Mesothelial cell of epicardium (in vitro differentiated cells): ENCODE results near the gene PTDSS2. TPM values are rescaled to one million over a fixed set of nuclear protein-coding genes. Genes with fewer than 3 reads are reported as not detected.

Source experiments
- DNase-seq, 2 experiments: peaks; one replicate each; pipeline ENCODE4 v3.0.0; 2021; ENCODE audit warnings: low spot score in 2 of 2; ENCODE audit not compliant: unreplicated experiment in 2 of 2
- H3K27ac Mint-ChIP-seq: 2 replicates; pipeline ENCODE4 v1.8.0; 2021; ENCODE audit warnings: mixed read lengths
- H3K27me3 Mint-ChIP-seq: 2 replicates; pipeline ENCODE4 v1.8.0; 2021; ENCODE audit warnings: low read depth, mixed read lengths
- H3K36me3 Mint-ChIP-seq: 2 replicates; pipeline ENCODE4 v1.8.0; 2021; ENCODE audit warnings: mixed read lengths
- H3K4me1 Mint-ChIP-seq: 2 replicates; pipeline ENCODE4 v1.8.0; 2021; ENCODE audit warnings: mixed read lengths
- H3K4me3 Mint-ChIP-seq: 2 replicates; pipeline ENCODE4 v1.8.0; 2021; ENCODE audit warnings: mild to moderate bottlenecking, moderate library complexity, mixed read lengths
- H3K9me3 Mint-ChIP-seq: 2 replicates; pipeline ENCODE4 v1.8.0; 2021; ENCODE audit warnings: mixed read lengths
- total RNA-seq: library from RNA; stranded (reverse); gene quantifications from 3 replicates; pipeline ENCODE4 v1.2.1, GENCODE V29; 2021
- TF ChIP-seq, protein P1 (sequence below): fragments of 200-600 bp; sonication (generic); IDR thresholded peaks from one replicate; pipeline ENCODE4 v1.5.0; 2021; ENCODE audit warnings: antibody characterized with exemption; ENCODE audit not compliant: unreplicated experiment

Gene PTDSS2
- total RNA-seq, 1 donor from 2014 or later = 49.7 TPM

DNA sequence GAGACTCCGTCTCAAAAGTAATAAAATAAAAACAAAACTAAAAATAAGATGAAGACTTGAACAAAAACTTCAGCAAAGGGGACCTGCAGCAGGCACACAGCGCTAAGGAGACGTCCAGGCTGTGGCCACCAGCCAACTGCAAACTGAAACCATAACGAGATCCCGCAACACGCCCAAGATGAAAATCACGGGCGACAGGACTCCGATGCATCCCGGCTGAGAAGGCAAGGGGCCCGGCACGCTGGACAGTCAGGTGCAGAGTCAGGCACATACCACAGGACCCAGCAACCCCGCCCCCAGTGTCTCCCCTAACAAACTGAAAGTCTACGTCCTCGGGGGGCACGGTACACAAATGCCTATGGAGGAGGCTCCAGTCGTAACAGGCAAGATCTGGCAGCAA, 76.1 kb downstream of the PTDSS2 start:
- H3K36me3 Mint-ChIP-seq = peaks cover 2% of the 10 kb centered on the region
- no peaks in the 10 kb centered on the region for H3K27me3 Mint-ChIP-seq
- TF ChIP-seq, protein P1, sequence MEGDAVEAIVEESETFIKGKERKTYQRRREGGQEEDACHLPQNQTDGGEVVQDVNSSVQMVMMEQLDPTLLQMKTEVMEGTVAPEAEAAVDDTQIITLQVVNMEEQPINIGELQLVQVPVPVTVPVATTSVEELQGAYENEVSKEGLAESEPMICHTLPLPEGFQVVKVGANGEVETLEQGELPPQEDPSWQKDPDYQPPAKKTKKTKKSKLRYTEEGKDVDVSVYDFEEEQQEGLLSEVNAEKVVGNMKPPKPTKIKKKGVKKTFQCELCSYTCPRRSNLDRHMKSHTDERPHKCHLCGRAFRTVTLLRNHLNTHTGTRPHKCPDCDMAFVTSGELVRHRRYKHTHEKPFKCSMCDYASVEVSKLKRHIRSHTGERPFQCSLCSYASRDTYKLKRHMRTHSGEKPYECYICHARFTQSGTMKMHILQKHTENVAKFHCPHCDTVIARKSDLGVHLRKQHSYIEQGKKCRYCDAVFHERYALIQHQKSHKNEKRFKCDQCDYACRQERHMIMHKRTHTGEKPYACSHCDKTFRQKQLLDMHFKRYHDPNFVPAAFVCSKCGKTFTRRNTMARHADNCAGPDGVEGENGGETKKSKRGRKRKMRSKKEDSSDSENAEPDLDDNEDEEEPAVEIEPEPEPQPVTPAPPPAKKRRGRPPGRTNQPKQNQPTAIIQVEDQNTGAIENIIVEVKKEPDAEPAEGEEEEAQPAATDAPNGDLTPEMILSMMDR = no peak
- no peak overlapping the region for H3K27ac Mint-ChIP-seq
- H3K4me1 Mint-ChIP-seq = no peaks in the 10 kb centered on the region
- no peak for DNase-seq
- H3K9me3 Mint-ChIP-seq = peaks cover 5% of the 10 kb centered on the region
- H3K4me3 Mint-ChIP-seq = no peak overlapping the region

DNA sequence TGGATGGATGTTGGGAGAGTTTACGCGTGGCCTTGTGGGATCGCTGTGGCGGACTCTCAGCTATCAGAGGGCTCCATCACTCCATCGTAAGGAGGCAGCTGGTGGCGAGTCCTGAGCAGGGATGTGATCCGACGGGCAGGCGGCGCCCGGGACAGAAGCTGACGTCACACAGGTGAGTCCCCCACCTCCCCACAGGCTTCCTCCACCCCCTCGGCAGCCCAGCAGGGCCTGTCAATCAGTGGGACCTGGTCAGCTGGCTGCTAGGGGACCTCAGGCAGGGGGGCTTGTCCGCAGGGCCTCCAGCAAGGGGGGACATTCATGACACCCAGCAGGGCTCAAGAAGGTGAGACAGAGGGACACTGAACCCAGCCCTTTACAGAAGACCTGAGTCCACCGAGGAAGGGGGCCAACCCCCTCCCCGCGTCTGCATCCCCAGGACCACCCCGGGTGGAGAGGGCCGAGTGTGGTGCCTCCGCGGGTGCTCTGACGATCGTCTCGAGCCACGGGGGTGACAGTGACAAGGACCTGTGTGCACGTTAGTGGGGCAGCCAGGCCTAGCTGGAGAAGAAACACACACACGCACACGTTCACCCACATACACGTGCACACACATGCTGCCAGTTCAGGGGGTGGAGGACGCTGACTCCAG, 78.2 kb downstream of the PTDSS2 start:
- Mint-ChIP-seq H3K4me3 (no peak overlapping the region), H3K36me3 (peaks cover 8% of the 10 kb centered on the region), H3K27me3 (no peaks in the 10 kb centered on the region), H3K27ac (no peak overlapping the region), H3K4me1 (no peaks in the 10 kb centered on the region), H3K9me3 (peaks cover 4% of the 10 kb centered on the region)
- TF ChIP-seq, protein P1 = no peak
- DNase-seq = no peak

DNA sequence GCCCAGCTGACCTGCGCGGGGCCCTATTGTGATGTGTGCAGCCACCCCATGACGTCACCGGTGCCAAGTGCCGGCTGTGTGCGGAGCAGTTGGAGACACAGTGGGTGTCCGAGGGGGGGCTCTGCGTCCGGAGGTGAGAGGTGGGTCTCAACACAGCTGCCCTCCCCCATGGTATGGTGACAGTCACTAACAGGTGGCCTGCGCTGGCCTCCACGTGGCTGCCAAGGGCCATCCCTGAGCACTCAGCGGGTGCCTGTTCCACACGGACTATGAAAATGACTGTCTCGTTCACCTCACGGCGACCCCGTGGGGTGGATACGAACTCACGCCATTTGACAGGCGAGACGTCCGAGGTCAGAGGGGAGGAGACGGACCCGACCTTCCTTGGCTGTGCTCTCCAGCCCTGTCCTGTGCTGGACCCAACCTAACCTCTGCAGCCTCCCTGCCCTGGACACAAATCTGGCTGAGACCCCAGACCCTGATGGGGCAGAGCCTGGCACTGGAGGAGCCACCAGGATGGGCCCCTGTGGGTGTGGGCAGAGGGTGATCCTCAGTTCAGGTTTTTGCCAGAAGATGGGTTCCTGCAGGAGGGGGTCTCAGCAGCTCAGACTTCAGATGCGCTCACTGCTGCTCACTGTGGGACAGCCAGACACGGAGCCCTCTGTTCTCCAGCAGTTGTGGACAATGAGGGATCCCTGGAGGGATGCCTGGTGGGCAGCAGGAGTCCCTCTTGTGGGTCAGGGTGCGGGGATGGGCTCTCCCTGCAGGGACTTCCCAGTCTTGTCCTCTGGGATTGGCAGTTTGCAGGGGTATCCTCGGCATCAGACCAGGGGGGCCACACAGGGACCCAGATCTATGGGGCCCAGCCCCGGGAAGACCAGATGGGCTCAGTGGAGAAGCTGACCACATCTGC, 79.0 kb downstream of the PTDSS2 start:
- TF ChIP-seq, protein P1 = no peak
- Mint-ChIP-seq H3K27me3 (no peaks in the 10 kb centered on the region), H3K9me3 (peaks cover 2% of the 10 kb centered on the region), H3K36me3 (peaks cover 6% of the 10 kb centered on the region), H3K27ac (no peak overlapping the region), H3K4me3 (no peak overlapping the region), H3K4me1 (no peaks in the 10 kb centered on the region)
- DNase-seq = no peak

DNA sequence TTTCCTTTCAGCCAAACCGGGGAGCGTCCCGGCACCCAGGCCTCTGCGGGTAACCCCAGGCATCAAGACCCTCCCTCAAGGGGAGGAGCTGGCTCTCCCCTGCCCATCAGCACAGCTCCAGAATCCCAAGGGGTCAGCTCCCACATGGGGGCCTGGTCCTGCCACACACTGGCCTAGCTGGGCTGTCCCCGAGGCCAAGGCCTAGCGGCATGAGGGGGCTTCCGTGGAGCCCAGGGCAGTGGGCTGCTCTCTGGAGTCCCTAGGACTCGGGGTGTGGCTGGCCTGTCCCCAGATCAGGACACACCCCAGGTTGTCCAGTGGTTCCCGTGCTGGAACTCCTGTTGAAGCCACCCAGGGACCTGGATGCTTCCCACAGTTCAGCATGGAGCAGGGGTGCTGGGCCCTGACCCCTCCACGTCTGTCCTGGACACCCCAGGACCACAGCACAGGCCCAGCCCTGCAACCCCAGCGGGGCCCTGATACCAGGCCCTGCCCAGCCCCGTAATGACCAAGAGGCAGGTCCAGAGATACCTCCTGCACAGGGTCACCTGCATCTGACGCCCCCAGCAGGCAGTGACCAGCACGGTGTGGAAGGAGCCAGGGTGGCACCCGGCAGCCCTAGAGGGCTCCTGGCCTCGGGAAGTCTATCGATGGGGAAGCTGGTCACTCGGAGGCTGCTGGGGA, 79.8 kb downstream of the PTDSS2 start:
- DNase-seq = no peak
- TF ChIP-seq, protein P1 = no peak
- Mint-ChIP-seq H3K9me3 (no peaks in the 10 kb centered on the region), H3K36me3 (peaks cover 5% of the 10 kb centered on the region), H3K27me3 (no peaks in the 10 kb centered on the region), H3K4me1 (no peaks in the 10 kb centered on the region), H3K27ac (no peak overlapping the region), H3K4me3 (no peak overlapping the region)

DNA sequence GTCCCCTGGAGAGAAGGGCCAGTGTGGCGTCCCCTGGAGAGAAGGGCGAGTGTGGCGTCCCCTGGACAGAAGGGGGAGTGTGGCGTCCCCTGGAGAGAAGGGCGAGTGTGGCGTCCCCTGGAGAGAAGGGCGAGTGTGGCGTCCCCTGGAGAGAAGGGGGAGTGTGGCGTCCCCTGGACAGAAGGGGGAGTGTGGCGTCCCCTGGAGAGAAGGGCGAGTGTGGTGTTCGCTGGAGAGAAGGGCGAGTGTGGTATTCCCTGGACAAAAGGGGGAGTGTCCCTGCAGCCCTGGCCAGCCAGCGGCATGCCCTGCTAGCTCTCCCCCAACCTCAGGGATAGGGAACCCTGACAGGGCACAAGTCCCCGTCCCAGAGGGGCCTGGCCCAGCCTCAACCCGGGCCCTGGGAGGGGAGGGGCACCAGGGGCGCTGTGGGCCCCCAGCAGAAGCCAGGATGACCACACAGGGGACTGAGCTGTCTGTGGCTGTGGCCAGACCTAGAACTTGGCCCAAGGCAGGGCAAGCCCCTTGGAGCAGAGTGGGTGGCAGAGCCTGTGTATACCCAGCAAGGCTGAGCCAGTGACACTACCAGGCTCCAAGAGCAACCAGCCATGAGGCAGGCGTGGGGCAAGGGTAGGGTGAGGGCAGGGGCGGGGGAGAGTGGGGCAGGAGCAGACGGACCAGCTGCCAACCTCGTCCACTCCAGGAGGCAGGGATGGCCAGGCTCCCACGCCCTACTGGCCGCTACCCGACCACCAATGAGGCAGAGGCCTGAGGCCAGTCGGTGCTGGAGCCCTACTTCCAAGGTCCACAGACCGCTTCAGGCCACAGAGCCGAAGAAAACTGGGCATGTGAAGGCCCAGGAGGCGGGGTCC, 81.1 kb downstream of the PTDSS2 start:
- Mint-ChIP-seq H3K36me3 (peaks cover 5% of the 10 kb centered on the region), H3K27me3 (no peaks in the 10 kb centered on the region), H3K4me3 (no peak overlapping the region), H3K27ac (no peak overlapping the region), H3K9me3 (no peaks in the 10 kb centered on the region), H3K4me1 (peaks cover 2% of the 10 kb centered on the region)
- TF ChIP-seq, protein P1 = no peak
- DNase-seq = no peak
